SK-N-MC (cell line): Measurements from ENCODE around the gene ERC2.

Experiments used
- DNase-seq: peaks from one replicate; pipeline ENCODE4 v3.0.0-alpha.2; 2011; ENCODE audit warnings: low read depth, low spot score
- H3K27ac ChIP-seq: fragments of 200-600 bp; sonication (generic); 2 replicates; pipeline ENCODE4 v1.5.1; 2016; ENCODE audit warnings: mixed run types
- H3K36me3 ChIP-seq: fragments of 200-600 bp; sonication (generic); 2 replicates; pipeline ENCODE4 v1.6.1; 2017; ENCODE audit warnings: antibody characterized with exemption, low read length, mixed read lengths; ENCODE audit not compliant: insufficient read depth
- H3K4me3 ChIP-seq: fragments of 200-600 bp; sonication (generic); 2 replicates; pipeline ENCODE4 v1.5.1; 2016
- H3K9ac ChIP-seq: fragments of 200-600 bp; sonication (generic); 2 replicates; pipeline ENCODE4 v1.8.0; 2017; ENCODE audit warnings: mixed run types, mixed read lengths; ENCODE audit not compliant: insufficient read length
- H3K9me3 ChIP-seq: fragments of 200-600 bp; sonication (generic); 2 replicates; pipeline ENCODE4 v1.6.1; 2017; ENCODE audit warnings: low read depth, mild to moderate bottlenecking, antibody characterized with exemption, low read length, moderate library complexity, mixed read lengths
- EZH2 ChIP-seq: fragments of 200-600 bp; sonication (generic); IDR thresholded peaks from one replicate; pipeline ENCODE4 v1.6.1; 2017; ENCODE audit warnings: antibody characterized with exemption
- FOXP2 ChIP-seq: optimal IDR thresholded peaks from 2 replicates; pipeline ENCODE3; 2011; ENCODE audit warnings: mild to moderate bottlenecking, moderate library complexity; ENCODE audit not compliant: insufficient read depth; ENCODE audit errors: extremely low read length, control extremely low read depth
- POLR2AphosphoS5 ChIP-seq: IDR thresholded peaks from 2 replicates; pipeline ENCODE4 v1.6.1; 2012; ENCODE audit warnings: mild to moderate bottlenecking, low read depth, low read length, borderline replicate concordance

The ERC2 gene

DNA sequence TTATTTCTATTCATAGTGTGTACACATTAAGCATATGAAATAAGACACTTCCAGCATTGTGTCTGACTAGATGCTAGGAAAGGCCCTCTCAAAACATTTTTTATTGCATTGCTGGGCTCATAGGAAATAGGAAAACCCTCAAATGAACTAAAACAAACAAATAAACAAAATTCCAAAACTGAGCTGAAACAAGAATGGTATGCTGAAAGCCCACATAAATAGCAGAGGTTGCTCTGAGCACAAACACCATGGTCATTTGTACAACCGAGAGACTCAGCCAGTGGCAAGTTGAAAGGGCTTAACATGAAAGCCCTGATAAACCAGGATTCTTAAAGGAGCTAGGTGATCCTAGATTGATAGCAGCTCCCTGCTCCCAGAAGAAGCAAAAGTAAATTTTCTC, 671.2 kb downstream of the ERC2 start:
- DNase-seq: no peak
- Histone ChIP-seq H3K4me3 (no peak overlapping the region), H3K9ac (no peak overlapping the region), H3K9me3 (no peaks in the 10 kb centered on the region), H3K27ac (no peak overlapping the region), H3K36me3 (no peaks in the 10 kb centered on the region)
- TF ChIP-seq POLR2AphosphoS5: no peak
- no peak for TF ChIP-seq EZH2
- TF ChIP-seq FOXP2: no peak

DNA sequence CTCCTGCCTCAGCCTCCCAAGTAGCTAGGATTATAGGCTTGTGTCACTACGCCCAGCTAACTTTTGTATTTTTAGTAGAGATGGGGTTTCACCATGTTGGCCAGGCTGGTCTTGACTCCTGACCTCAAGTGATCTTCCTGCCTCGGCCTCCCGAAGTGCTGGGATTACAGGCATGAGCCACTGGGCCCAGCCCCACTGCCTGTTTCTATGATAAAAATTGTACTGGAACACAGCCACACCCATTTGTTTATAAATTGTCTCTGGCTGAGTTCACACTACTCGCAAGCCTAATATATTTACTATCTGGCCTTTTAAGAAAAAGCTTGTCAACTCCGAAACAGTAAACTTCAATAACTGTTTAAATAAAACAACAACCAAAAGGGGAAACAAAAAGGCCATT, 671.7 kb downstream of the ERC2 start:
- no peaks in the 10 kb centered on the region for H3K36me3 ChIP-seq
- H3K9ac ChIP-seq: no peak overlapping the region
- no peak overlapping the region for H3K4me3 ChIP-seq
- DNase-seq: no peak
- H3K27ac ChIP-seq: no peak overlapping the region
- no peaks in the 10 kb centered on the region for H3K9me3 ChIP-seq
- TF ChIP-seq FOXP2 (no peak), POLR2AphosphoS5 (no peak), EZH2 (no peak)

DNA sequence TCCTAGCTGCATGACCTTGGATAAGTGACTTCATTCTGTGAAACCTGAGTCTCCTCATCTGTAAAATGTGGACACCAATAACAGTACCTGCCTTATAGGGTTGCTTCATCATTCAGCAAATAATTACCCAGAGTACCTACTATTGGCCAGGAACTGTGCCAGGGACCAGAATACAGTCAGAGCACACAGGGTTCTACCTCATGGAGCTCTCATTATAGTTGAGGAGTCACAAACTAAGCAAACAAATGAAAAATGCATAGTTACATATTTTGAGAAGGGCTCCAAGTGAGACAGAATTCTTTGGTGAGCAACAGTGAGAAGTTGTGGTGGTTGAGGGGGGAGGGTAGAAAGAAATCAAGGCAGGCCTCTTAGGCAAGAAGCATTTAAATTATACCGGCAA, 672.5 kb downstream of the ERC2 start:
- H3K36me3 ChIP-seq: no peaks in the 10 kb centered on the region
- H3K9ac ChIP-seq: no peak overlapping the region
- DNase-seq: no peak
- no peak overlapping the region for H3K27ac ChIP-seq
- no peaks in the 10 kb centered on the region for H3K9me3 ChIP-seq
- no peak for TF ChIP-seq POLR2AphosphoS5
- TF ChIP-seq FOXP2: no peak
- no peak for TF ChIP-seq EZH2
- H3K4me3 ChIP-seq: no peak overlapping the region

DNA sequence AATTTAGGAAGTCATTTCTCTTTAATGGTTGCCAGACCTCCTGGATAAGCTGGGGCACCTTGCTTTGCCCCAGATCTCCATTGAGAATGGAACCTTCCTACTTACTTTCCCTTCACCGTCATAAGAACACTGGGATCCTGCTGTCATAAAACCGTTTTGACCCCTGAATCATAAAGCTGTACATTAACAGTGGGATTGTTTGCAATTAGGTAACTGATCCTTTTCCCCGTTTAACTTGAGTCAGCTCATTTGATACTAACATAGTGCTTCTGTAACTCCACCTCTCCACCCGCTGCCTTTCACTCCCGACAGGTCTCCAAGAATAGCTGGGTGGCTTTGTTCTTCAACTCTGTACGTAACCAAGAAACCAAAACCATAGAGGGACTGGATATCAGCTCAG, 673.0 kb downstream of the ERC2 start:
- H3K4me3 ChIP-seq: no peak overlapping the region
- no peaks in the 10 kb centered on the region for H3K9me3 ChIP-seq
- TF ChIP-seq EZH2: no peak
- TF ChIP-seq POLR2AphosphoS5: no peak
- TF ChIP-seq FOXP2: no peak
- no peak for DNase-seq
- no peak overlapping the region for H3K9ac ChIP-seq
- no peaks in the 10 kb centered on the region for H3K36me3 ChIP-seq
- no peak overlapping the region for H3K27ac ChIP-seq

DNA sequence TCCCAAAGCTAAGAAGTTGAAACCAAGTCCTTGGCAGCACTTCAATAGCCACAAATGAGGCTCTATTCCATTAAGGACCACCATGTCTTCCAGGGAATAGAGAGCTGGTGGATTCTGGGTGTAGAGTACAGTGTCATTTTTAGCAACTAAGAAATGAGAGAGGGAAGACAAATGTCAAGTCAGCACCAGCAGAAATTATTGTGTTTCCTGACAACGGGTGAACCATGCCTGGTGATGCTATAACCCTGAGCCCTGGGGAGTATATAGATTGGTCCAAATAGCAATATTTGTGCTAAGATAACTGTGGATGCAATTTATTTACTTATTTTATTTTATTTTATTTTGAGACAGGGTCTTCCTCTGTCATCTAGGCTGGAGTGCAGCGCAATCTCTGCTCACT, 675.5 kb downstream of the ERC2 start:
- H3K36me3 ChIP-seq: no peaks in the 10 kb centered on the region
- no peaks in the 10 kb centered on the region for H3K9me3 ChIP-seq
- no peak overlapping the region for H3K27ac ChIP-seq
- H3K4me3 ChIP-seq: no peak overlapping the region
- H3K9ac ChIP-seq: no peak overlapping the region
- TF ChIP-seq EZH2: no peak
- TF ChIP-seq FOXP2: no peak
- no peak for TF ChIP-seq POLR2AphosphoS5
- DNase-seq: no peak

DNA sequence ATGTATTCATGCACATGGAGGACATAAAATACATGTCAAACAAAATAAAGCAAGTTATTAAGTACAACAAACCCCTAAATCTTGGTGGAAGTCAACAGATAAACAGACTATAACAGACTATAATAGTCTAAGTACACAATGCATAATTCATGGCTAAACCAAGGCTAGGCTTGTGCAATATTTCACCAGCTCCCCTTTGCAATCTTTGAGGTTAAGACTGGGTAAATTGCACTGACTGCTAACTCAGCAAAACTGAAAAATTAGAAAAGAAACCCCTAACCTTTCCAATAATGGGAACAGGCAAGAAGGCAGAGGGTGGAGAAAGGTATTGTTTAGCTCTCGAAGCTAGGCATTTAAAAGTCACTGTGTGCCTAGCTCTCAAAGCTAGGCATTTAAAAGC, 676.3 kb downstream of the ERC2 start:
- H3K27ac ChIP-seq: no peak overlapping the region
- no peak overlapping the region for H3K4me3 ChIP-seq
- no peak for DNase-seq

DNA sequence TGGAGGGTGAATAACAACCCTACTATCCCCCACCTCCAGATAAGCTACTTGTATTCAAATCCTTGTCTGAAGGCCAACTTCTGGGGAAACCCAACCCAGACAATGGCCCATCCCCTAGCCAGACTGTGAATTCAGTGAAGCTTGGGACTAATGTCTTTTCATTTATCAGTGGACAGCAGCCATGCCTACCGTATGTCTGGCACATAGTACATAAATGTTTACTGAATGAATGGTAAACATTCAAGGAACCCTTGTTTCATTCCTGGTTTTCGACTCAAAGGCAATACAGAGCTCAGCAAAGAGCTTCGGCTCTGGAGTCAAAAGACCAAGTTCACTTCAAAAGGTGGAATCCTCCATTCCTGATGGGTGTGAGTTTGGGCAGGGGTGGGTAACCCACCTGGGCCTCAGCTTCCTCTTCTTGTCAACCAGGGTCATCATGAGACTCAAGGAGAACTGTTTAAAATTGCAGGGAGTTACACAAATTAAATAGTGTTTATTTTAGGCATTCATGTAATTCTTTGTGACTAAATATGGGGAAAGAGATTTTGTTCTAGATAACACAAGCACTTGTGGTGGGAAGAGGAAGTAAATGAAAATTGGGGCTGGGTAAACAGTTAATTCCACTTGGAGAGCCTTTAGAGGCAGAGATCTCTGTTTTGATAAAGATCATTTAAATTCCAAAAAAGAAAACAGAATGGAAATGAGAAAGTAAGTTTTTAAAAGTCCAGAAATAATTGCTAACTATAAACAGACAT, 677.5 kb downstream of the ERC2 start:
- Histone ChIP-seq H3K9me3 (no peaks in the 10 kb centered on the region), H3K4me3 (no peak overlapping the region), H3K36me3 (no peaks in the 10 kb centered on the region), H3K9ac (no peak overlapping the region), H3K27ac (no peak overlapping the region)
- no peak for DNase-seq
- TF ChIP-seq POLR2AphosphoS5: no peak
- no peak for TF ChIP-seq FOXP2
- no peak for TF ChIP-seq EZH2

More for the DNA sequence above, 676.3 kb downstream of the ERC2 start:
- Histone ChIP-seq H3K36me3 (no peaks in the 10 kb centered on the region), H3K9me3 (no peaks in the 10 kb centered on the region), H3K9ac (no peak overlapping the region)
- TF ChIP-seq EZH2 (no peak), POLR2AphosphoS5 (no peak), FOXP2 (no peak)

DNA sequence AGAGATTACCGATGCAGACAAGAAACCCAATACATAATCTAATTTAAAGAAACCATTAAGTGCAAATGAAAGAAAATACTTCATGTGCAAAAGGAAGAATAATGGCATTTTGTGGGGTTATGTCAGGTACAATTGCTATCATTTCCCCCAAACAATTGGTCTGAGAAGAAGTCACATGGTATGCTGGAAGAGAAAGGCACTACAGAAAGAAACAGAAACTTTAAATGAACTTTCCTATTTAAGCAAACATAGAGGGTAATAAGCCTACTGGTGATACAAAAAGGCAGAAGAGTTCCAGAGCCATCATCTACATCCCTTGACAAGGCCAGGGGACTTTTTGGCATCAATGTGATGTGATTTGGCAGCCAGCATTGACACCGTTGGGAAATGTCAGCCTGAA, 678.8 kb downstream of the ERC2 start:
- H3K27ac ChIP-seq: no peak overlapping the region
- no peak overlapping the region for H3K4me3 ChIP-seq
- H3K9ac ChIP-seq: no peak overlapping the region
- H3K36me3 ChIP-seq: no peaks in the 10 kb centered on the region
- DNase-seq: no peak
- no peak for TF ChIP-seq FOXP2
- TF ChIP-seq POLR2AphosphoS5: no peak
- TF ChIP-seq EZH2: no peak
- no peaks in the 10 kb centered on the region for H3K9me3 ChIP-seq

DNA sequence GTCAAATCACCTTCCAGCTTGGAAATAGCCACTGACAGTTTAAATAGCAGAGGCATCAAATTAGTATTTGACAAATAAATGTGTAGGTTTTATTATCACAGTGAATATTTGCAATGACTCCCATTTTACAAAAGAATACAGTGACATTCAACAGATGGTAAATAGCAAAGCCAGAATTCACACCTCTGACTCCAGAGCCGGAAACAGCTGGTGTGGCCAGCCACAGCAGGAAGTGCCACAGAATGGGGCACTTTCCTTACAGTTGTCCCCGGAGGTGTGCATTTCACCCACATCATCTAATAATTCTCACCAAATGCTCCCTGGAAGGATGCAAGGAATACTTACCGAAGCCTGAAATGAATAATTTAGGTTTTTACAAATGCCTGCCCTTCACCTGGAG, 685.5 kb downstream of the ERC2 start:
- H3K9ac ChIP-seq: no peak overlapping the region
- H3K9me3 ChIP-seq: no peaks in the 10 kb centered on the region
- no peaks in the 10 kb centered on the region for H3K36me3 ChIP-seq
- DNase-seq: no peak
- H3K27ac ChIP-seq: no peak overlapping the region
- no peak overlapping the region for H3K4me3 ChIP-seq
- TF ChIP-seq FOXP2: no peak
- no peak for TF ChIP-seq EZH2
- TF ChIP-seq POLR2AphosphoS5: no peak
